GM18508 (cell line): ENCODE measurements around the gene RPS6KA2.

ENCODE experiments used
- ATAC-seq: cut with Tn5 transposase; IDR thresholded peaks from one replicate; pipeline ENCODE4 v1.9.1; 2021; ENCODE audit warnings: moderate number of reproducible peaks; ENCODE audit not compliant: insufficient read depth, unreplicated experiment

RPS6KA2 gene

DNA sequence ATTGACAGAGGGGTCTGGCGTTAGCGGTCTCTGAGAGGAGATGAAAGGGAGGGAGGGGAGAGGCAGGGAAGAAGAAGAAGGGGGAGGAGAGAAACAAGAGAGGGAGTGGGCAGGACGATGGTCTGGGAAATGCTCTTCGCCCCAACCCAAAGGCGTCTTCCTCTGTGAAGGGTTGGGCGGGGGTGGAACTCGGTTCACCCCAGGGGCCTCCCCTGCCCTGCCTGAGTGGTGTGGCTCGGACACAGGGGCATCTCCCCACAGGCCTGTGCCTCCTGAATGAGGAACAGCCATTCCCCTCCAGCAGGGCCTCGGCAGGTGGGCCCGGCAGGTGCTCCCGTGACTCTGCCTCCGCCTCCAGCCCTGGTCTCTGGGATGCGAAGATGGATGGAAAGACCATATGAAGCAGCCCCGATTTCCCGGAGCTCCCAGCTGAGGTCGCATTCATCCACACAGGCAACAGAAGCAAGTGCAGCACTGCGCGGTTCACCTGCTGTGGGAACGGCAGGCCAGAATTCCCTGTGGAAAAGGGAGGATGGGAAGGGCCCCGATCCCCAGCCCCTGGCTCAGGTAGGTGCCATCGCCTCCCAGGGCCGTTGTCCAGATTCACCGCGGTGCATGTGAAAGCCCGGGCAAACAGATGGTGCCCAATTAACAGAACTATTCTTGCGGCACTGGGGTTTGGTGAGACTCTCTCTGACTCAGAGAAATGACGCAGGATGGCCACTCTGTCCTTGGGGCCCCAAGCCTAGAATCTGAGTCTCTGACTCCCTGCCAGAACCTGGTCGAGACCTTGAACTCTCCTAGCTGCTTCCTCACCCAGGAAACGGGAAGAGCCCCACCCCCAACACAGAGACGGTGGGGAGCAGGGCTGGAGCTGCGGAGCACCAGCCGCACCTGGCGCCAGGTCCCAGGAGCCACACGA lies 29.4 kb upstream of the RPS6KA2 start:
- ATAC-seq = no peak

- ATAC-seq = no peak
Measured at GRCh38 chr6:166655713-166656229, 28.7 kb upstream of the RPS6KA2 start.

DNA sequence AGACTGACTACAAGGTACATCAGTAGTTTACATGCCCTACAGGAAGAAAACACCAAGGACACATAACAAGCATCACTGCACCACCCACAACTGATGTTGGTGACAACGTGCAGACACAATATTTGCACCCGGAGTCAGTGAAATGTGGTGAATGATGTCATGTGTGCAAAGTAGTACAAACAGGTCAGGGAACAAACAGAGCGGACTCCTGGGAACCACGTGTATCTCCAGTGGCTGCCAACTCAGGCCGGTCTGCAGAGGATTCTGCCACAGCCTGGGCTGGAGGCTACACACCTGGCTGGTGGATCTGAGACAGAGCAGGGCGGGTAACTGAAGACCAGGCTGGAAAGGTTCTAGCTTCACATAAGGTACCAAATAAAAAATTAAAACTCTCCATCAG lies 28.2 kb upstream of the RPS6KA2 start:
- no peak for ATAC-seq

DNA sequence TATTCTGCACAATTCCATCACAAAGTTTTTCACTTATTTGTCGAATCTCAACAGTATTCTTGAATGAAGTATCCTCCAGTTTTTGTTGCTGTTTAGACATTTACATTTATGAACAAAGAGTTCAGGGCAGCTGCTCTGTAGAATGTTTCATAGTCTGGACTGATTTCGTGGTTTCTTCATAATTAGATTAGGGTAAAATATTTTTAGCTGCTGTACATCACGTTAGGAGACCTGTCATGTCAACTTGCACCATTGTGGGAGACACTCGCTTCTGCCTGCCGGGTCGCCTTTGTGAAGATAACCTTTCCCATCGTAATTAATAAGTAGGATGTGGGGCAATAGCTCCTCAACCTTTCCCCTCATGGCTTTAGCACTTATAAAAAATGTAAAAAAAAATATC lies 27.5 kb upstream of the RPS6KA2 start:
- ATAC-seq = no peak

- no peak for ATAC-seq
Measured at GRCh38 chr6:166653639-166653941, 26.5 kb upstream of the RPS6KA2 start.

DNA sequence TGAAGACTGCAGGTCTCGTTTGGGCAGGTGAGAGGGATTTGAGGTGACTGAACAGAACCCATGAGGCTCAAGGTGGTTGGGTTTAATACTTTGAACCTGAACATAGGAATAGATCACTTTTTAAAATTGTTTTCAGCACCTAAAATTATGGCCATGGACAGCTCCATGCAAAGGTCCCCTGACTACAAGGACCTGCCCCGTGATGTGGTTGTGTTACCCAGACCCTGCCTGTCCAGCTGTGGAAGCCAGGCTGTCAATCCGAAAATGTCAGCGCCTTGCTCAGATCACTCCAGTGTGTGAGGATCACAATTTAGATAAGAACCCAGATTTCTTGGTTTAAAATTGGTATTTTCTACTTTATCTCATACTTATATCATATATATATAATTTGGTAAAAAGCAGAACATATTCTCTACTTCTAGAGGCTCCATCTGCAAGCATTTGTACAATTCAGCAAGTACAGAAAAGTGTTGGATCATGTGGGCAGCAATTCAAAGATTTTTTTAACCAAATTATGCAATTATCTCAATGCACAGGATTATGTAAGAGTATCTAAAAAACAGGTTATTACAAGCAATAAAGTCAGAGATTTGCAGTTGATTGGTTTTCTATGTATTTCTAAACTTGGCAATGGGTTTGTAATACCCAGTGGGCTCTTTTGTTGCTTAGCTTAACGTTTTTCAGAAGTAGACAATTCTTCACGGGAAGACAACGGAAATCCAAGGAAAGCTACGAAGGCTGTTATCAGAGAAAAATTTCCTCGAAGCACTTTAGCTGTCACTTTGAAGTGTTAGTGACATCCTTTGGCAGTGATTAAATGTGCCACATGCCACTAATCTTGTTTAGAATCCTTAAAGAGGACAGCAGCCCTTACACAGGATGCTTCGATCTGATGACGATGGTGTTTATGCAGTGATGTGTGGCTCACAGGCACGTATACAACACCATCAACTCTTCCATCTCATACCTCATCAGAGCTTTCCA lies 24.1 kb upstream of the RPS6KA2 start:
- ATAC-seq = no peak

- ATAC-seq = no peak
Measured at GRCh38 chr6:166650047-166650446, 23.0 kb upstream of the RPS6KA2 start.

DNA sequence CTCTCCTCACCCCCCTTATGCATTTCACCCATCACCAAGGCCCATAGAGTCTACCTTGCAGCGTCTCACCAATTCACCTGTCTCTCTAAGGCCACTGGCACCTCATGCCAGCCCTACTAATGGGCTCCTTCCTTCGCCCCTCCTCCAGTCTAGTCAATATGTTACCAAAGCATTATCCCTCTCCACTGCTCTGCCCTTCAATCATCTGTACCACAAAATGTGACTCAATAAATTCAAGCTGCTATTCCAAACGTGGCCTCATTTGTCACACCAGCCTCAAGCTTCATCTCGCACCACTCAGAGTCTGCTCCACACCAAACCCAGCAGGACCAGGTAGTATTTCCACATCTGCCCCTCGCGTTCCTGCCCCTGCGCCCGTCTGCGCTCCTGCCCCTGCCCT lies 21.8 kb upstream of the RPS6KA2 start:
- ATAC-seq = no peak

DNA sequence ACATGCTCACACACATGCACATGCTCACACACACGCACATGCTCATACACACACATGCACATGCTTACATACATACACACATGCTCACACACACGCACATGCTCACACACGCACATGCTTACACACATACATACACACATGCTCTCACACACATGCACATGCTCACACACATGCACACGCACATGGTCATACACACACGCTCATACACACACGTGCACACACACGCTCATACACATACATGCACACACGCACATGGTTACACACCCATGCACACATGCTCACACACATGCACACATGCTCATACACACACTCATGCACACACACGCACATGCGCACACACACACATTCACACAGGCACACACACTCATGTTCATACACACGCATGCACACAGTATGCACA lies 20.8 kb upstream of the RPS6KA2 start:
- no peak for ATAC-seq

DNA sequence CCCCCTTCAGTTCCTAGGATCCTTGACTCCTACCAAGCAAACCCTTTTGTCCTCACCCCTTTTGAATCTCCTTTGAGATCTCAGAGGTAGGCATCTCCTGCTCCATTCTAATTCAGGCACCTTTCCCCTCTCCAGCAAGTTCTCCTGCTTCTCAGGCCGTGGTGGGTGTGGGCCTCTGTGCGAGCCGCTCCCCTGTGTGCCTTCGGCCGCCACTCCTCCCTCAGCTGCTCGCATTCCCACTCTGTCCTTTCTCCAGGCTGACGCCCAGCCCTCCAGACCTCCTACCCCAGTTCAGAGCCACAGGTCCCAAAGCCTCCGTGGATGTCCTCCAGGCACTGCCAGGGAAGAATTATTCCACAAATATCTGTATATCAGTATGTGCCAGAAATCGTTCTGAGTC lies 19.7 kb upstream of the RPS6KA2 start:
- no peak for ATAC-seq

GRCh38 chr6:166645896-166646295 lies 18.8 kb upstream of the RPS6KA2 start:
- no peak for ATAC-seq

DNA sequence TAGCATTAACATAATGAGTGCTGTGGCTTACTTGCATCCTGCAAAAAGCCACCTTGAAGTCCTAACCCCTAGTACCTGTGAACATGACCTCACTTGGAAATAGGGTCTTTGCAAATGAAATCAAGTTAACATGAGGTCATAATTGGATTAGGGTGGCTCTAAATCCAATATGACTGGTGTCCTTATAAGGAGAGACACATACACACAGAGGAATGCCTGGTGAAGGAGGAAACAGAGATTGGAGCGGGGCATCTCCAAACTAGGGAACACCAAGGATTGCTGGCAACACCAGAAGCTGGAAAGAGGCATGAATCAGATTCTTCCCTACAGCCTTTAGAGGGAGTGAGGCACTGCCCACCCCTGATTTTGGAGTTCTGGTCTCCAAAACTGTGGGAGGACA lies 17.6 kb upstream of the RPS6KA2 start:
- ATAC-seq = no peak

DNA sequence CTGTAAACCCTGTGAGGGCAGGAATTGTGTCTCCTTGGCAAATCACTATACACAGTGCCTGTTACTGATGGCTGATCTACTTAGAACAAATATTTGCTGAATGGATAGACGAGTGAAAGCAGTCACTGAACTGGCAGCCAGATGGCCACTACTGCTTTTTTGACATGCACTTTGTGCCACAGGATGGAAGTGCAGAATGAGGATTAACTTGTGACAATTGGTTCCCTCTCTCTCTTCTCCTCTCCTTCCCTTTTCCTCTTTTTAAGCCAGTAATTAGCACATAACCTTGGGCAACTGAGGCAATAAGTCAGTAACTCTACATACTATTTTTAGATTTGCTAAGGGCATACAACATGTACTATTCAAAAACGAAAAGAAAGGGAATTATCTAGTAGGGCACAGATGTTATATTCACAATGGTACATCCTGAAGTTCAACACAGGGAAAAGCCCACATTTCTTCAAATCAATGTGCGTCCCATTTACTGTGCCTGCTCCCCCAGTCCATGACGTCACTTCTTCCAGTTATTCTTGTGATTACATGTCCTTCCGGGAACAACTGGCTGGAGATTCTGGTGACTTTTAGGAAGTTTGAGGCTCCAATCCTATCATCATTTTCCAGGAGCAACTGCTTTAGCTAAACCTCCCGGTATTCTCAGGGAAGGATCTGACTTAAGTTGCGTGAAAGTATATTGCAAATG lies 17.0 kb upstream of the RPS6KA2 start:
- ATAC-seq = no peak

GRCh38 chr6:166642646-166643045 lies 15.6 kb upstream of the RPS6KA2 start:
- ATAC-seq = no peak

DNA sequence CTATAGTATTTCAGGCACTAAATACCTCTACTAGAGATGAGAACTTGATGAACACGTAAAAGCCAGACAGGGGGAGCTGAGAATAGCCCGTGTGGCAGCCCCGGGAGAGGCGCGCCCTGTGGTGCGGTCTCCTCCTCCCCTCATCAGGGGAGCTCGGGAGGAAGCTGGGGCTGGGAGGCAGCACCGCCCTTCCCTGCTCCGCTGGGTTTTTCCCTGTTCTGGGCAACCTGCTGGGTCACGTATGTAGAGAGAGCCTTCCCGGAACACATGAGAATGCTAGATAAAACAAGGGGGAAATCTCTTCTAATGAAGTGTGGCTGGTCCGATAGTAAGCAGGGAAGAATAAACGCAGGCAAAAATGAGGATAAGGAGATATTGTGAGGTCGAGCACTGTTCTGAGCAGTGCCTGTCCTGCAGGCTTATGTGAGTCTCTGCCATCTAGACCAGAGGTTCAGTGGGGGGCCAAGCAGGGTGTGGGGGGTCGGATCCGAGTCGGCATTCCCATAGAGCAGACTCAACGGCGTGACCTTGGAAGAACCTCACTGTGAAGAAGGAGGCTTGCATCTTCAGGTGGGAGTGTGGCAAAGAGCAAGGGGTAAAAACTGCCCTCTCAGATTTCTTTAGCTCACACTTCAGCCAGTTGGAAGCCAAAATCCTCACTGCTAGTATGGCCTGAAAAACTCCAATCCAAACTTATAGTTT lies 13.4 kb upstream of the RPS6KA2 start:
- ATAC-seq = no peak

DNA sequence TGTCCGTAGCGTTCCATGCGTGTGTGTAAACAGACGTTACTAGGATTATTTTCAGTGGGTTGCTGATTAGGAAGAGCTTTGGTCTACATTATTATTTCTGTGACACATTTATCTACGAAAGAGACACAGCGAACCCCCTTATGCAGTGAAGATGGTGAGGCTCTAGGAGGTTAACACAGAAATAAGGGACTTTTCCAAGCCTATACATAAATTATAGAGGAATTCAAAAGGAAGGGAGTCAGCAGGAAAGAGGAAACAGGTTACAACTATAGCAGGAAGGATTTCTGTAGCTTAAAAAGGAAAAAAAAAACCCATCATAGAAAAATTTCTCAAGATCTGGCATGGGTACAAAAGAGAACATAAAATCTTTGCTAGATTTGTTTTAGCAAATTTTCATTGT lies 12.9 kb upstream of the RPS6KA2 start:
- no peak for ATAC-seq

- ATAC-seq = no peak
Measured at GRCh38 chr6:166638573-166638964, 11.5 kb upstream of the RPS6KA2 start.

- no peak for ATAC-seq
Measured at GRCh38 chr6:166637812-166638572, 10.9 kb upstream of the RPS6KA2 start.

DNA sequence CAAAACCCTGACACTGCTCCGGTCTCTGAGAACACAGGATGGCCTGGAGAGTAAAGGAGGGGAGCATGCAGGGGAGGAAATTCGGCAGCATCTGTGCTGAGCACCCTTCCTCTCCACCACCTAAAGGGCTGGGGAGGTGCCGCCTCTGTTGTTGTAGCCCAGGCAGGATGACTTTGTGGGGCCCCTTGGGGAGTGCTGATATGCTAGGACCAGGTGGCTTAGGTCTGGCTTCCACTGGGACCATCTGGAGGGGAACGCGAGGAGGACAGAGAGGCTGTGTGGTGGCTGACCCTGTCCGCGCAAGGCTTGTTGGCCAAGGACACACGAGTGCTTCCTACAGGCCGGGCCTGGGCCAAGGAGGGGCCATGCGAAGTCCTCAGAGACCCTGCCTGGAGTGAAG lies 9.9 kb upstream of the RPS6KA2 start:
- no peak for ATAC-seq
